Panc1 (cell line): Measurements from ENCODE around the gene CLUH. TPM values are rescaled to one million over a fixed set of nuclear protein-coding genes. Genes with fewer than 3 reads are reported as not detected.
"Not testable (repeated sequence)": the region's sequence is repeated elsewhere in the genome, so short reads cannot be mapped to it uniquely, and the experiment has no call there.

Experiments used
- ATAC-seq: fragments of 200-7000 bp; cut with Tn5 transposase; 2 replicates; pipeline ENCODE4 v1.9.1; 2020; ENCODE audit warnings: mild to moderate bottlenecking, moderate library complexity
- BruUV-seq: library from RNA; stranded (reverse); fragments of 400-500 nt; replicated peaks from 2 replicates; lab custom pipeline; 2021; lab: Mats Ljungman, UMichigan
- CTCF ChIA-PET: fragments of 300-600 bp; sonication (Branson Sonifier 250); formaldehyde crosslinking; loops from one replicate; lab custom pipeline; 2022; ENCODE audit warnings: antibody characterized with exemption; lab: Charles Lee
- POLR2A ChIA-PET: fragments of 300-600 bp; sonication (Branson Sonifier 250); formaldehyde crosslinking; loops from one replicate; lab custom pipeline; 2022; ENCODE audit warnings: antibody characterized with exemption; lab: Charles Lee
- DNase-seq: peaks from one replicate; pipeline ENCODE4 v3.0.0-alpha.2; 2010; ENCODE audit warnings: low read depth, low spot score
- H3K27ac ChIP-seq: 2 replicates; pipeline ENCODE4 v1.5.1; 2011; ENCODE audit warnings: mild to moderate bottlenecking, low read length, inconsistent platforms
- H3K27me3 ChIP-seq: fragments of 200-500 bp; sonication (Bioruptor generic); 2 replicates; pipeline ENCODE4 v1.6.0; 2014; ENCODE audit warnings: low read length, inconsistent platforms; ENCODE audit not compliant: control insufficient read depth, insufficient read depth
- H3K36me3 ChIP-seq: fragments of 200-500 bp; sonication (Bioruptor generic); 2 replicates; pipeline ENCODE4 v1.5.1; 2014; ENCODE audit warnings: inconsistent platforms, mild to moderate bottlenecking, low read length, moderate library complexity; ENCODE audit not compliant: control insufficient read depth, insufficient read depth
- H3K4me1 ChIP-seq: 2 replicates; pipeline ENCODE4 v1.5.1; 2011; ENCODE audit warnings: inconsistent platforms, mild to moderate bottlenecking, low read length, moderate library complexity; ENCODE audit not compliant: control insufficient read depth, insufficient read depth
- H3K4me3 ChIP-seq, 2 experiments: 2 replicates each; pipeline ENCODE4 v1.5.1; 2011 to 2012; ENCODE audit warnings: low read depth in 2 of 2, low read length in 2 of 2, mild to moderate bottlenecking in 2 of 2, inconsistent platforms in 1 of 2, moderate library complexity in 1 of 2
- H3K9me3 ChIP-seq: fragments of 200-500 bp; sonication (Bioruptor generic); 2 replicates; pipeline ENCODE4 v1.5.1; 2014; ENCODE audit warnings: low read depth, mild to moderate bottlenecking, inconsistent platforms, low read length, moderate library complexity; ENCODE audit not compliant: control insufficient read depth, insufficient read depth
- POLR2AphosphoS5 ChIP-seq: IDR thresholded peaks from 2 replicates; pipeline ENCODE4 v1.6.1; 2012; ENCODE audit warnings: mild to moderate bottlenecking, low read depth, low read length, moderate library complexity
- SIN3A ChIP-seq: IDR thresholded peaks from 2 replicates; pipeline ENCODE4 v1.6.1; 2012; ENCODE audit warnings: low read depth, mild to moderate bottlenecking, low read length, moderate library complexity, borderline replicate concordance; ENCODE audit not compliant: insufficient read depth
- TCF7L2 ChIP-seq: IDR thresholded peaks from 2 replicates; pipeline ENCODE4 v1.6.1; 2011; ENCODE audit warnings: mild to moderate bottlenecking, low read depth, low read length, inconsistent platforms
- in situ Hi-C: cut with HindIII; loops from 2 replicates; pipeline ENCODE4 v1.10.0; 2016; ENCODE audit warnings: low sequenced_read_pairs, low pct_unique_long_range_greater_than_20kb
- intact Hi-C: fragments of 100-400 bp; cut with micrococcal nuclease; formaldehyde crosslinking; loops from one replicate; pipeline ENCODE4 v1.10.0; 2022; ENCODE audit not compliant: unreplicated experiment
- total RNA-seq: library from RNA; stranded (reverse); gene quantifications from one replicate; pipeline ENCODE4 v1.2.1, GENCODE V29; 2021; ENCODE audit not compliant: unreplicated experiment
- TF ChIP-seq, protein P1 (sequence below), 2 experiments: IDR thresholded peaks; 2 replicates each; pipeline ENCODE4 v1.6.1; 2011 to 2012; ENCODE audit warnings: low read depth in 2 of 2, control low read depth in 1 of 2, low read length in 1 of 2, mild to moderate bottlenecking in 1 of 2, moderate library complexity in 1 of 2; ENCODE audit not compliant: insufficient read depth in 1 of 2
- TF ChIP-seq, protein P2 (sequence below): fragments of 450-650 bp; IDR thresholded peaks from 2 replicates; pipeline ENCODE4 v1.5.1; 2017; ENCODE audit warnings: mild to moderate bottlenecking

Gene CLUH
- total RNA-seq, 1 experiment from 2014 or later = 119 TPM

DNA sequence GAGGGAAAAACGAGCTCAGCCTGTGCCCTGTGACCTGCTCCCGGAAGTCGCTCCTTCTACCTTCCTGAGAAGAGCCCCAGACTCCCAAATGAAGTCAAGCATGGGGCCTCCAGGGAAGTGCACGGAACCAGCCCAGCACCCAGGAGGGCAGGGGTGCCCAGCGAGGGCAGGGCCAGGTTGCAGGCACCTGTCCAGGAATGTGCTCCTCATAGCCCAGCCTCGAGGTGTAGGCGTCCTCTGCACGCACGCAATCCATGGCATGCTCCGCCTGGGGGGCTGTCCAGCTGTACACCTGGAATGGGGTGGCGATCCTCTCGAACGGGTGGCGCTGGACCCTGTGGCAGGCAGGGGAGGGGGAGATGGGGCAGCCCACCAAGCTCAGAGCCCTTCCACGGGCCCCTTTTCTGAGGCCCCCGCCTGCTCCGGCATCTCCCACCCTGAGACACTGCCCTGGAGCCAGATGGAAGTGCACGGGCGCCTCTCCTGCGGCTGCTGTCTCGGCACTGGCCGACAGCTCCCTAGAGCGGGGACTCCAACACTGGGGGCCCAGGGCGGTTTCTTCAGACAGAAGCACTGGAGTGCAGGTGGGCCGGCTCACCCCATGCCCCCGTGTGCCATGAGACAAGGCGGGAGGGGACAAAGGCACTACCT lies 10.9 kb downstream of the CLUH start:
- no peak for ATAC-seq
- DNase-seq = no peak
- H3K36me3 ChIP-seq = 0 out of 2 replicates have a peak, but pooled peaks cover 3% of the 10 kb centered on the region

DNA sequence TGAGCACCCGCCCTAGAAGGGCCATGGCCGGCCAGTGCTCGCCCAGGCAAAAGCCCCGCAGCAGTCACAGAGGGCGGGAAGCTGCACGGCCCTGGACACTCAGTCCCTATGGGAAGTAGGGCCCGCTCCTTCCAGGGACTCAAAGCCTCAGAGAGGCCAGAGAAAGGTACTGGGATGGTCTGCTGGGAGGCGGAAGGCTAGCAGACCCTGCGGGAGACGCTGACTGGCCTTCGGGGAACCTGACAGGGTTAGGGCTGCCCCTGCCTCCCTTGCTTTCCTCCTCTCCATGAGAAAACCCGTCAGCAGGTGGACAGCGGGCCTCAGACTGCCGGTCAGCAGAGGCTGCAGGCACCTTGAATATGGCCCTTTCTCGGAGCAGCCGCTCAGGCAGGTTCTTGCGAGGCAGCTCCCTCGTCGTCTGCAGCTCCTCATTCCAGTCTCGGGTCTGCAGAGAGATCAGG lies 11.5 kb downstream of the CLUH start:
- DNase-seq = no peak
- no peaks in the 10 kb centered on the region for H3K9me3 ChIP-seq
- H3K4me3 ChIP-seq = no peak overlapping the region
- POLR2A ChIA-PET = no interaction called here
- ATAC-seq = no peak
- 0 out of 2 replicates have a peak, but pooled peaks cover 3% of the 10 kb centered on the region for H3K36me3 ChIP-seq
- TF ChIP-seq, protein P1, sequence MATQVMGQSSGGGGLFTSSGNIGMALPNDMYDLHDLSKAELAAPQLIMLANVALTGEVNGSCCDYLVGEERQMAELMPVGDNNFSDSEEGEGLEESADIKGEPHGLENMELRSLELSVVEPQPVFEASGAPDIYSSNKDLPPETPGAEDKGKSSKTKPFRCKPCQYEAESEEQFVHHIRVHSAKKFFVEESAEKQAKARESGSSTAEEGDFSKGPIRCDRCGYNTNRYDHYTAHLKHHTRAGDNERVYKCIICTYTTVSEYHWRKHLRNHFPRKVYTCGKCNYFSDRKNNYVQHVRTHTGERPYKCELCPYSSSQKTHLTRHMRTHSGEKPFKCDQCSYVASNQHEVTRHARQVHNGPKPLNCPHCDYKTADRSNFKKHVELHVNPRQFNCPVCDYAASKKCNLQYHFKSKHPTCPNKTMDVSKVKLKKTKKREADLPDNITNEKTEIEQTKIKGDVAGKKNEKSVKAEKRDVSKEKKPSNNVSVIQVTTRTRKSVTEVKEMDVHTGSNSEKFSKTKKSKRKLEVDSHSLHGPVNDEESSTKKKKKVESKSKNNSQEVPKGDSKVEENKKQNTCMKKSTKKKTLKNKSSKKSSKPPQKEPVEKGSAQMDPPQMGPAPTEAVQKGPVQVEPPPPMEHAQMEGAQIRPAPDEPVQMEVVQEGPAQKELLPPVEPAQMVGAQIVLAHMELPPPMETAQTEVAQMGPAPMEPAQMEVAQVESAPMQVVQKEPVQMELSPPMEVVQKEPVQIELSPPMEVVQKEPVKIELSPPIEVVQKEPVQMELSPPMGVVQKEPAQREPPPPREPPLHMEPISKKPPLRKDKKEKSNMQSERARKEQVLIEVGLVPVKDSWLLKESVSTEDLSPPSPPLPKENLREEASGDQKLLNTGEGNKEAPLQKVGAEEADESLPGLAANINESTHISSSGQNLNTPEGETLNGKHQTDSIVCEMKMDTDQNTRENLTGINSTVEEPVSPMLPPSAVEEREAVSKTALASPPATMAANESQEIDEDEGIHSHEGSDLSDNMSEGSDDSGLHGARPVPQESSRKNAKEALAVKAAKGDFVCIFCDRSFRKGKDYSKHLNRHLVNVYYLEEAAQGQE (IDR thresholded peaks at IDR 0.05; ENCODE audit: insufficient read depth in 1 of 2, low read depth in 2 of 2, low read length in 1 of 2) = no peak
- no peak for TF ChIP-seq TCF7L2
- in situ Hi-C loops (no loop called here), intact Hi-C loops (no loop called here)
- no peaks in the 10 kb centered on the region for H3K4me1 ChIP-seq
- BruUV-seq = no TSS peak
- no peaks in the 10 kb centered on the region for H3K27me3 ChIP-seq
- CTCF ChIA-PET = interaction anchor here (0.6 kb wide), 1 partner anchor 87 kb away, joined by 3 read pairs; no protein-coding TSS in a partner anchor
- H3K27ac ChIP-seq = no peak overlapping the region

More for the DNA sequence above, 10.9 kb downstream of the CLUH start:
- intact Hi-C loops = no loop called here
- ChIA-PET CTCF (no interaction called here), POLR2A (no interaction called here)
- no peaks in the 10 kb centered on the region; the same call in 1 of the 2 replicates for H3K4me1 ChIP-seq
- TF ChIP-seq TCF7L2 (no peak), SIN3A (no peak), POLR2AphosphoS5 (no peak)
- TF ChIP-seq, protein P2, sequence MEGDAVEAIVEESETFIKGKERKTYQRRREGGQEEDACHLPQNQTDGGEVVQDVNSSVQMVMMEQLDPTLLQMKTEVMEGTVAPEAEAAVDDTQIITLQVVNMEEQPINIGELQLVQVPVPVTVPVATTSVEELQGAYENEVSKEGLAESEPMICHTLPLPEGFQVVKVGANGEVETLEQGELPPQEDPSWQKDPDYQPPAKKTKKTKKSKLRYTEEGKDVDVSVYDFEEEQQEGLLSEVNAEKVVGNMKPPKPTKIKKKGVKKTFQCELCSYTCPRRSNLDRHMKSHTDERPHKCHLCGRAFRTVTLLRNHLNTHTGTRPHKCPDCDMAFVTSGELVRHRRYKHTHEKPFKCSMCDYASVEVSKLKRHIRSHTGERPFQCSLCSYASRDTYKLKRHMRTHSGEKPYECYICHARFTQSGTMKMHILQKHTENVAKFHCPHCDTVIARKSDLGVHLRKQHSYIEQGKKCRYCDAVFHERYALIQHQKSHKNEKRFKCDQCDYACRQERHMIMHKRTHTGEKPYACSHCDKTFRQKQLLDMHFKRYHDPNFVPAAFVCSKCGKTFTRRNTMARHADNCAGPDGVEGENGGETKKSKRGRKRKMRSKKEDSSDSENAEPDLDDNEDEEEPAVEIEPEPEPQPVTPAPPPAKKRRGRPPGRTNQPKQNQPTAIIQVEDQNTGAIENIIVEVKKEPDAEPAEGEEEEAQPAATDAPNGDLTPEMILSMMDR = no peak
- TF ChIP-seq, protein P1 (IDR thresholded peaks at IDR 0.05; ENCODE audit: insufficient read depth in 1 of 2, low read depth in 2 of 2, low read length in 1 of 2) = no peak
- no peak overlapping the region for H3K4me3 ChIP-seq
- in situ Hi-C loops = no loop called here
- no TSS peak for BruUV-seq
- no peak overlapping the region for H3K27ac ChIP-seq
- H3K27me3 ChIP-seq = no peaks in the 10 kb centered on the region
- H3K9me3 ChIP-seq = no peaks in the 10 kb centered on the region

DNA sequence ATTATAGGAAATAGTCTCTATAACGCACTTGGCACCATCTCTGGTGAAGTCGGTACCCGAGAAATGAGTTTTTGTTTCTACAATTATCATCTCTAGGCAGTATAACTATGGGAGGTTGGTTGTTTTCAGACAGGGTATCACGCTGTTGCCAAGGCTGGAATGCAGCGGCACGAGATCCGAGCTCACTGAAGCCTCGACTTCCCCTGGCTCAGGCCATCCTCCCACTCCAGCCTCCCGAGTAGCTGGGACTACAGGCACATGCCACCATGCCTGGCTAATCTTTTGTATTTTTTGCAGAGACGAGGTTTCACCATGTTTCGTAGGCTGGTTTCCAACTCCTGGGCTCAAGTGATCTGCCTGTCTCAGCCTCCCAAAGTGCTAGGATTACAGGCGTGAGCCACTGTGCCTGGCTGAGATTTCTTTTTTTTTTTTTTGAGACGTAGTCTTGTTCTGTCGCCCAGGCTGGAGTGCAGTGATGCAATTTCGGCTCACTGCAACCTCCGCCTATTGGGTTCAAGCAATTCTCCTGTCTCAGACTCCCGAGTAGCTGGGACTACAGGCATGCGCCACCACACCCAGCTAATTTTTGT lies 12.3 kb downstream of the CLUH start:
- H3K9me3 ChIP-seq, H3K4me1 ChIP-seq, DNase-seq, POLR2A ChIA-PET, H3K27ac ChIP-seq, BruUV-seq, intact Hi-C loops, H3K4me3 ChIP-seq, H3K36me3 ChIP-seq, H3K27me3 ChIP-seq, in situ Hi-C loops, ATAC-seq: not testable (repeated sequence)
- CTCF ChIA-PET = interaction anchor here (0.6 kb wide), 1 partner anchor 87 kb away, joined by 3 read pairs; no protein-coding TSS in a partner anchor
